Glutamatergic neuron (in vitro differentiated cells): Measurements from ENCODE around the gene GLYAT. TPM values are rescaled to one million over a fixed set of nuclear protein-coding genes. Genes with fewer than 3 reads are reported as not detected.
"Not testable (repeated sequence)": the region's sequence is repeated elsewhere in the genome, so short reads cannot be mapped to it uniquely, and the experiment has no call there.

Experiments
- DNase-seq: peaks from one replicate; pipeline ENCODE4 v3.0.0; 2022
- H3K27ac Mint-ChIP-seq: one replicate; pipeline ENCODE4 v1.8.0; 2020; ENCODE audit warnings: mild to moderate bottlenecking, mixed read lengths, inconsistent platforms; ENCODE audit not compliant: unreplicated experiment
- H3K27me3 Mint-ChIP-seq: one replicate; pipeline ENCODE4 v1.8.0; 2020; ENCODE audit warnings: mild to moderate bottlenecking, moderate library complexity, mixed read lengths, inconsistent platforms; ENCODE audit not compliant: unreplicated experiment
- H3K36me3 Mint-ChIP-seq: one replicate; pipeline ENCODE4 v1.8.0; 2020; ENCODE audit warnings: mild to moderate bottlenecking, mixed read lengths, inconsistent platforms; ENCODE audit not compliant: unreplicated experiment
- H3K4me1 Mint-ChIP-seq: one replicate; pipeline ENCODE4 v1.8.0; 2020; ENCODE audit warnings: mild to moderate bottlenecking, low read depth, mixed read lengths, inconsistent platforms; ENCODE audit not compliant: unreplicated experiment
- H3K4me3 Mint-ChIP-seq: one replicate; pipeline ENCODE4 v1.8.0; 2020; ENCODE audit warnings: mild to moderate bottlenecking, mixed read lengths, inconsistent platforms; ENCODE audit not compliant: unreplicated experiment
- H3K9me3 Mint-ChIP-seq: one replicate; pipeline ENCODE4 v1.8.0; 2020; ENCODE audit warnings: mild to moderate bottlenecking, moderate library complexity, mixed read lengths, inconsistent platforms; ENCODE audit not compliant: unreplicated experiment
- CTCF ChIP-seq: fragments of 200-600 bp; sonication (generic); IDR thresholded peaks from one replicate; pipeline ENCODE4 v1.5.0; 2021; ENCODE audit not compliant: partially characterized antibody, unreplicated experiment
- total RNA-seq: library from RNA; stranded (reverse); fragmentation: NEBNext Ultra II Directional; extraction: Animal tissue kit (Norgen Biotek cat#: 25700); gene quantifications from one replicate; pipeline ENCODE4 v1.2.1, GENCODE V29; 2021; ENCODE audit not compliant: unreplicated experiment

The GLYAT gene
- total RNA-seq, 1 donor from 2014 or later: not detected

- Mint-ChIP-seq H3K27ac (no peak overlapping the region), H3K9me3 (peaks cover 1% of the 10 kb centered on the region), H3K27me3 (no peaks in the 10 kb centered on the region)
These were observed 38.7 kb downstream of the GLYAT start for GRCh38 chr11:58693026-58693425.

GRCh38 chr11:58691675-58692074, 40.1 kb downstream of the GLYAT start:
- TF ChIP-seq CTCF: no peak
- no peak overlapping the region for H3K27ac Mint-ChIP-seq
- H3K9me3 Mint-ChIP-seq: peaks cover 1% of the 10 kb centered on the region
- H3K4me1 Mint-ChIP-seq: no peaks in the 10 kb centered on the region
- no peak for DNase-seq
- no peaks in the 10 kb centered on the region for H3K27me3 Mint-ChIP-seq
- H3K4me3 Mint-ChIP-seq: no peak overlapping the region
- no peaks in the 10 kb centered on the region for H3K36me3 Mint-ChIP-seq

More at GRCh38 chr11:58693026-58693425, 38.7 kb downstream of the GLYAT start:
- no peak for DNase-seq
- H3K4me1 Mint-ChIP-seq: no peaks in the 10 kb centered on the region
- no peaks in the 10 kb centered on the region for H3K36me3 Mint-ChIP-seq
- TF ChIP-seq CTCF: no peak
- no peak overlapping the region for H3K4me3 Mint-ChIP-seq

GRCh38 chr11:58688789-58689503, 42.8 kb downstream of the GLYAT start:
- no peaks in the 10 kb centered on the region for H3K36me3 Mint-ChIP-seq

GRCh38 chr11:58685973-58686722, 45.6 kb downstream of the GLYAT start:
- H3K9me3 Mint-ChIP-seq: peaks cover 6% of the 10 kb centered on the region
- no peak overlapping the region for H3K27ac Mint-ChIP-seq
- H3K4me1 Mint-ChIP-seq: no peaks in the 10 kb centered on the region
- TF ChIP-seq CTCF: no peak
- H3K36me3 Mint-ChIP-seq: no peaks in the 10 kb centered on the region
- no peak overlapping the region for H3K4me3 Mint-ChIP-seq
- no peaks in the 10 kb centered on the region for H3K27me3 Mint-ChIP-seq
- DNase-seq: no peak

More at GRCh38 chr11:58688789-58689503, 42.8 kb downstream of the GLYAT start:
- no peaks in the 10 kb centered on the region for H3K27me3 Mint-ChIP-seq
- DNase-seq: no peak
- no peak for TF ChIP-seq CTCF
- H3K9me3 Mint-ChIP-seq: peaks cover 2% of the 10 kb centered on the region
- H3K4me1 Mint-ChIP-seq: no peaks in the 10 kb centered on the region
- no peak overlapping the region for H3K4me3 Mint-ChIP-seq
- H3K27ac Mint-ChIP-seq: no peak overlapping the region

GRCh38 chr11:58682660-58683059, 49.1 kb downstream of the GLYAT start:
- H3K36me3 Mint-ChIP-seq, H3K4me1 Mint-ChIP-seq, H3K4me3 Mint-ChIP-seq, H3K27me3 Mint-ChIP-seq, H3K9me3 Mint-ChIP-seq, H3K27ac Mint-ChIP-seq, DNase-seq: not testable (repeated sequence)

GRCh38 chr11:58677536-58677935, 54.2 kb downstream of the GLYAT start:
- H3K4me1 Mint-ChIP-seq, H3K9me3 Mint-ChIP-seq, H3K36me3 Mint-ChIP-seq, H3K4me3 Mint-ChIP-seq, H3K27me3 Mint-ChIP-seq, DNase-seq, H3K27ac Mint-ChIP-seq: not testable (repeated sequence)
